Nephron (organoid): ENCODE data around the gene BDKRB2.

Experiments
- H3K27ac Mint-ChIP-seq, 3 experiments: 2 replicates each; pipeline ENCODE4 v1.8.0; 2020; ENCODE audit warnings: mixed read lengths in 3 of 3, mild to moderate bottlenecking in 2 of 3, moderate library complexity in 1 of 3
- H3K27me3 Mint-ChIP-seq: 2 replicates; pipeline ENCODE4 v1.8.0; 2021; ENCODE audit warnings: low read depth, mild to moderate bottlenecking, moderate library complexity, mixed read lengths
- H3K36me3 Mint-ChIP-seq: 2 replicates; pipeline ENCODE4 v1.8.0; 2020; ENCODE audit warnings: low read depth, mixed read lengths
- H3K4me1 Mint-ChIP-seq: 2 replicates; pipeline ENCODE4 v1.8.0; 2020; ENCODE audit warnings: mixed read lengths
- H3K4me3 Mint-ChIP-seq, 3 experiments: 2 replicates each; pipeline ENCODE4 v1.8.0; 2020; ENCODE audit warnings: mild to moderate bottlenecking in 3 of 3, mixed read lengths in 3 of 3, moderate library complexity in 2 of 3
- H3K9me3 Mint-ChIP-seq: 2 replicates; pipeline ENCODE4 v1.8.0; 2020; ENCODE audit warnings: mixed read lengths
- TF ChIP-seq, protein P1 (sequence below), 3 experiments: fragments of 200-600 bp; sonication (generic); IDR thresholded peaks; one replicate each; pipeline ENCODE4 v1.5.0; 2021; ENCODE audit warnings: antibody characterized with exemption in 3 of 3; ENCODE audit not compliant: unreplicated experiment in 3 of 3

Gene BDKRB2

DNA sequence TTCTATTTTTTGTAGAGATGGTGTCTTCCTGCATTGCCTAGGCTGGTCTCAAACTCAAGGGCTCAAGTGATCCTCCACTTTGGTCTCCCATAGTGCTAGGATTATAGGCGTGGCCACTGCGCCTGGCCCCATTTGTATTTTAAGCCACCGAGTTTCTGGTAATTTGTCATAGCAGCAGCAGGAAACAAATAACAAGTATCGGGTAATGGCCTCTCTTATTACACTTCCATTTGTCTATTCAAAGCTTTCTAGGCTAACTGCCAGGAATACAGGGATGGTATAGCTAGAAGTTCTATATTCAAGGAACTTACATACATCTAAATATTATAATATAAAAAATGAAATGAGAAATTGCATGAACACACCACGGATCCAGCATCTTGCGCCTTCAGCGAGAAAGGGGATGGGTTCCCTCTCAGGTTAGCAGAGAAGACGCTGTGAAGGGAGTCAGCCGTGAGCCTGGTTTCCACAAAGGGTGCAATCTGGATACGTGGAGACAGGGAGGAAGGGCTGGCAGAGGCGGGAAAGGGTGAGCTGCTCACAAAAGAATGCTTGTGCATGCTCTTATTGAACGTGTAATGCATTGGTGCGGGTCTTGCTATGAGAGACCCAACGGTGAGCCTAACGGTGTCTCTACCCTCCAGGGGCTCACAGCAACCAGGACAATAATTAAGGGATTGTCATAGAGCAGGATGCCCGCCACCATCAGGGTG lies 60.9 kb downstream of the BDKRB2 start:
- TF ChIP-seq, protein P1, sequence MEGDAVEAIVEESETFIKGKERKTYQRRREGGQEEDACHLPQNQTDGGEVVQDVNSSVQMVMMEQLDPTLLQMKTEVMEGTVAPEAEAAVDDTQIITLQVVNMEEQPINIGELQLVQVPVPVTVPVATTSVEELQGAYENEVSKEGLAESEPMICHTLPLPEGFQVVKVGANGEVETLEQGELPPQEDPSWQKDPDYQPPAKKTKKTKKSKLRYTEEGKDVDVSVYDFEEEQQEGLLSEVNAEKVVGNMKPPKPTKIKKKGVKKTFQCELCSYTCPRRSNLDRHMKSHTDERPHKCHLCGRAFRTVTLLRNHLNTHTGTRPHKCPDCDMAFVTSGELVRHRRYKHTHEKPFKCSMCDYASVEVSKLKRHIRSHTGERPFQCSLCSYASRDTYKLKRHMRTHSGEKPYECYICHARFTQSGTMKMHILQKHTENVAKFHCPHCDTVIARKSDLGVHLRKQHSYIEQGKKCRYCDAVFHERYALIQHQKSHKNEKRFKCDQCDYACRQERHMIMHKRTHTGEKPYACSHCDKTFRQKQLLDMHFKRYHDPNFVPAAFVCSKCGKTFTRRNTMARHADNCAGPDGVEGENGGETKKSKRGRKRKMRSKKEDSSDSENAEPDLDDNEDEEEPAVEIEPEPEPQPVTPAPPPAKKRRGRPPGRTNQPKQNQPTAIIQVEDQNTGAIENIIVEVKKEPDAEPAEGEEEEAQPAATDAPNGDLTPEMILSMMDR (IDR thresholded peaks at IDR 0.05; ENCODE audit: unreplicated experiment in 3 of 3): no peak
- Mint-ChIP-seq H3K4me1 (peaks cover 83% of the 10 kb centered on the region), H3K9me3 (peaks cover 14% of the 10 kb centered on the region), H3K27ac (peak overlapping the region; percentile 7 to 68 (median 26)), H3K27me3 (peaks cover 19% of the 10 kb centered on the region), H3K4me3 (peak overlapping the region in 1 of 3 experiments; percentile 28), H3K36me3 (peaks cover 7% of the 10 kb centered on the region)

DNA sequence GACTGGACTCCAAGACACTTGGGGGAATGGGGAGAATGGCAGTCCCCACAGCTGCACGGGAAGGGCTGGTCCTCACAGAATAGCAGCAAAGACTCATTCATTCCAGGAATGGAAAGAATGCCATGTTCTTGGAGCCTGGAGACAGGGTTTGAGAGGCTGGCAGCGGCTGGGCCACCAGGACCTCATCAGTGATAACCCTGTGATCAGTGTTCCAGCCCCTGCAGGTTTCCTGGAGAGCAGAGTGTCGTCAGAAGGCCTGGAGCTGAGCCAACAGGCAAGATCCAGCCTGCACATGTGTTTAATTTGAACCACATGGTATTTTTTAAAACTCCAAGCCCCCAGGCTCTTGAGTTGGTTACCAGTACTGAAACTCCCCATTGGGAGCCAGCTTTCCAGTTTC lies 62.7 kb downstream of the BDKRB2 start:
- Mint-ChIP-seq H3K27ac (peak overlapping the region; percentile 41 to 83 (median 43)), H3K4me3 (peak overlapping the region in 1 of 3 experiments; percentile 18), H3K27me3 (peaks cover 24% of the 10 kb centered on the region), H3K9me3 (peaks cover 8% of the 10 kb centered on the region), H3K36me3 (no peaks in the 10 kb centered on the region), H3K4me1 (peaks cover 65% of the 10 kb centered on the region)
- TF ChIP-seq, protein P1 (IDR thresholded peaks at IDR 0.05; ENCODE audit: unreplicated experiment in 3 of 3): no peak

DNA sequence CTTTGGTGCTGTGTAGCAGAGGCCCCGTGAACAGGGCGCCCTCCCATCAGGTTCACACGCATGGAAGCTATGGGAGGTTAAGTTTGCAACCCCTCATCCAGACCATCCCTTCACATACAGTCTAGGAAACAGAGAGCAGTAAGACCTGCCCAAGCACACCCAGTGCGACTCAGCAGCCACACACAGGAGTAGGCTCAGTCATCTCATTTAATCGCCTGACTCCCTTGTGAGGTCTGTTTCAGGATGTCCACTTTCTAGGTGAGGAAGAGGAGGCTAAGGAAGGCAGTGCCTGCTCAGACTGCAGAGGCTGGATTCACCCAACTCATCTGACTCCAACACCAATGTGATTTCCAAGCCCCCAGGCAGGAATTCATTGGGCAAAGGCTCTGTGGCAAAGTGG lies 63.3 kb downstream of the BDKRB2 start:
- Mint-ChIP-seq H3K4me1 (peaks cover 63% of the 10 kb centered on the region), H3K27me3 (peaks cover 24% of the 10 kb centered on the region), H3K36me3 (no peaks in the 10 kb centered on the region), H3K27ac (peak overlapping the region; percentile 10 to 83 (median 33)), H3K4me3 (peak overlapping the region in 1 of 3 experiments; percentile 3), H3K9me3 (peaks cover 8% of the 10 kb centered on the region)
- TF ChIP-seq, protein P1 (IDR thresholded peaks at IDR 0.05; ENCODE audit: unreplicated experiment in 3 of 3): no peak

DNA sequence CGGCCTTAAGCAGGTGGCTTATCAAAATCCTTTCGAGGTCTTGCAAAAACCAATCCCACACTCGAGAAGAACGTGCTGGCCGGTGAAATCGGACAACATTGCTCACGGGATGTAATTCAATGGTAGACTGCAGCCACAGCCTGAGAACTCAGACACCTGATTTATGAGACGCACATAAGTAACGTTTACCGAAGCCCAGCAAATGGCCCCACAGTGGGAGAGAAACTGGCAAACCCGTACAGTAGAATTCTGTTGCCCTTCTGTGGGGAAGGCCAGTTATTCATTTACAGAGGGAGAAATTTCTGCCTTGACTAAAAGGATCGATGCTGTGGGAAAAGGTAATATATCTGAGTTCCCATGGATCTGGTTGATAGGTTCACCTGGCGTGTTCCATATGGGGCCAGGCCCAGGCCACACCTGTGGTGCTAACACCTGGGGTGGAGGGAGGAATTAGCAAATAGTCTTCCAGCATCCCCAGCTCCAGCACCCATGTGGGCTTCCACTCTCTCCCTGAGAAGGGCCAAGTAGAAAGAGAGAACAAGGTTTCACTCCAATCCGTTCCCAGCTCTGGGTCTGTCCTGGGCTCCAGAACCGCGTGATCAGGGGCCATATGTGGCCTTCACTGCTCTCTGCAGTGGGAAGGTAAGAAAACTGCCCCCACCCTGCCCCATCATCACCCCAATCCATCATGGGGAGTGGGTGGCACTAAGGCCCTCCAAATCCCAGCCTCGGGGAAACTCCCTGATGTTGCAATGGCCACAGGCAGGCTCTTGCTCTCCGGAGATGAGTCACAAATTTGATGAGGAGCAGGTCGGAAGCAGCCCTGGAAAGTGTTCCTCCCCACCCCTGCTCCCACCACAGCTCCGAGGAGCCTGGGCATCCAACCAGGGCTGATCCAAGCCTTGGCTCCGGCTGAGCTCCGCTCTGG lies 64.1 kb downstream of the BDKRB2 start:
- Mint-ChIP-seq H3K4me1 (peaks cover 55% of the 10 kb centered on the region), H3K9me3 (peaks cover 12% of the 10 kb centered on the region), H3K4me3 (no peak overlapping the region), H3K36me3 (no peaks in the 10 kb centered on the region), H3K27me3 (peaks cover 24% of the 10 kb centered on the region), H3K27ac (peak overlapping the region; percentile 10 to 83 (median 33))
- TF ChIP-seq, protein P1 (IDR thresholded peaks at IDR 0.05; ENCODE audit: unreplicated experiment in 3 of 3): no peak

DNA sequence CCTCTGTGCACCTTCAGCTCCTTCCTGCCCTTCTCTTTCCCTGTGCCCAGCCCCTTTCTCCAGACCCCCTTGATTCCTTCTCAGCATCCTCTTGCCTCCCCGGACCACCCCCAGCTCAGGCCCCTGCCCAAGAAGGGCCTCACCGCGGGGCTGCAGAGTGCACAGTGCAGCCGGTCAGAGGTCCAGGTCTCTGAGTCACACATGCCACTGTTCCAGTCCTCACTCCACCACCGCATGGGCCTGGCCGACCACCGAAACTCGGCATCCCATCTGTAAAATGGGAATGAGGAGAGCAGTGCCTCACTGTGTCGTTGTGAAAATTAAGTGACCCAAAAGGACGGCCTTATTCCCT lies 64.7 kb downstream of the BDKRB2 start:
- Mint-ChIP-seq H3K27ac (peak overlapping the region in 1 of 3 experiments; percentile 83), H3K4me3 (no peak overlapping the region), H3K9me3 (peaks cover 12% of the 10 kb centered on the region), H3K27me3 (peaks cover 28% of the 10 kb centered on the region), H3K36me3 (no peaks in the 10 kb centered on the region), H3K4me1 (peaks cover 55% of the 10 kb centered on the region)
- TF ChIP-seq, protein P1 (IDR thresholded peaks at IDR 0.05; ENCODE audit: unreplicated experiment in 3 of 3): no peak
